ENCODE data around the gene ANKRD65. TPM values are rescaled to one million over a fixed set of nuclear protein-coding genes. Genes with fewer than 3 reads are reported as not detected.
"Not testable (repeated sequence)": the region's sequence is repeated elsewhere in the genome, so short reads cannot be mapped to it uniquely, and the experiment has no call there.

ANKRD65 gene
- polyA plus RNA-seq, 10 donors = 10.3 to 15.7 (median 14.3) TPM

DNA sequence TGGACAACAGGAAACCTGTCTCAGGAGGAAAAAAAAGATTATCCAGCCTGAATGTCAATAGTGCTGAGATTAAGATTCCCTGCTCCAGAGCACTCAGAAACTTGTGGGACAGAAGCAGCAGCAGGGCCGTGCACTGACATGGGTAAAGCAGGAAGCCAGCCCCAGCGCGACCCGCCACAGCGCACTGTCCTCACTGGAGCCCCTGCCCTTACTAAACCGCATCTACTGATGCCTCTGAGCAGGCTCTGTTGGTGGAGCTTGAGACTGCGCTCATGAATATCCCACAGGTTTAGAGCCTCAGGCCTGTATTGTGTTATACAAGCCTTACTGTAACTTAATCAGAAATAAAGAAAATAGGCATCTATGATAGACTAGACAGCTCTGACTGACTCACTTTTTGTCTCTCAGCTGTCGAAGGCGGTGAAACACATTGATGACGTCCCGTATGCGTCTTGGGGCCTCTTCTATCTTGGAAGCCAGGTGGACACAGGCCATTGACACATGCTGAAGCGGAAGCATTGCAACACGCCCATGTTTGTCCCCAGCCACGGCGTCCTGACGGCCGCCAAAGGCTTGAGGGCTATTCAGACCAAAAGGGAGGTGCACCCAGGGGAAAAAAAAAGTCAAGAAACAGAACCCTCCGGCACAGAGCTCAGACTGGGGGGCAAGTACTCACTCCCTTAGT lies 23.1 kb downstream of the ANKRD65 start:
- no peak for DNase-seq

DNA sequence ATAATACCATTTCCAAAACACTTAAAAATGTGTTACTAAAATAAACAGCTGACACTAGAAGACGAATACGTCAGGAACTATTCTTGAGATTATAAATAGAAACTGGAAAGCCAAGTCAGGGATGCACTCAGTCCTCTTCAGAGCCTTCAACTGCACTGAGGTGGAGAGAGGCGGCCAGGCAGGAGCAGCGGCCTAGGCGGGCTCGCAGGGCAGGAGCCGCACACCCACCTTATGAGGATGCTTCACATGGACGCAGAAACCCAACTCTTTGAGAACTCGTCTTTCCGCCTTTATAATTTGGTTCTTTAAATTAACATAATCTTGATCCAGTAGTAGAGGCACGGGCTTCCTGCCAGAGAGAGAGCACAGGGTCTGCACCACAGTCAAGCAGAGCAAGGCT lies 25.9 kb downstream of the ANKRD65 start:
- no peak for DNase-seq

DNA sequence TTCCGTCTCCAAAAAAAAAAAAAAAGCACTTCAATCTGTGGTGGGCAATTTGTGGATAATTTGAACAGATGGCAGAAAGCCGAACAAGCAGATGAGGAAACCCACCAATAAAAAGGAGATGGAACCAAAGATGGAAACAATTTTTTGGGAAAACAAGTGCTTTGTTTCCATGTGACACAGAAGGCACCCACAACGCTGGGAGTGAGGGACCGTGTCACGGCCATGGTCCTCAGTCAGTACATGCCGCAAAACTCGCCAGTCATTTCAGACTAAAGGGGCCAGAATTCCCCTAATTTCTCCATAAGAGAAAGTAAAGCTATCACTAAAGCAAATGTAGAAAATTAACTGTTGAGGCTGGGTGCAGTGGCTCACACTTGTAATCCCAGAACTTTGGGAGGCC lies 27.0 kb downstream of the ANKRD65 start:
- no peak for DNase-seq

DNA sequence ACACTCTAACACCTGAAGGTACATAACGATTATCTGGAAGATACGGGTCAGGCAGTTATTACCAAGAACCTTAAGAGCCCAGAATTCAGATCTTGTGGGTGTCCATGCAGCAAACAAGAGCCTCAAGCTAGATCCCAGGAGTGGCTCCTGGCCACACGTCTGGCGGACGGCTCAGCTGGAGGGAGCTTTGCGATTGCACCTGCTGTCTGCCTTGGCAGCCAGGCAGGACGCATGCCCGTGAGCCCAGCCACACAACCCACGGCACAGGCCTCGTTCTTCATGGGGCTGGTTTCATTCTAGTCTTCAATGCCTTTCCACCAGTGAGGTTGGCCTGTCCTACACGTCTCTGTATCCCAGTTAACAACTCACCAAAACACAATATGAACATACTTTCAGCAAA lies 27.6 kb downstream of the ANKRD65 start:
- DNase-seq = no peak

DNA sequence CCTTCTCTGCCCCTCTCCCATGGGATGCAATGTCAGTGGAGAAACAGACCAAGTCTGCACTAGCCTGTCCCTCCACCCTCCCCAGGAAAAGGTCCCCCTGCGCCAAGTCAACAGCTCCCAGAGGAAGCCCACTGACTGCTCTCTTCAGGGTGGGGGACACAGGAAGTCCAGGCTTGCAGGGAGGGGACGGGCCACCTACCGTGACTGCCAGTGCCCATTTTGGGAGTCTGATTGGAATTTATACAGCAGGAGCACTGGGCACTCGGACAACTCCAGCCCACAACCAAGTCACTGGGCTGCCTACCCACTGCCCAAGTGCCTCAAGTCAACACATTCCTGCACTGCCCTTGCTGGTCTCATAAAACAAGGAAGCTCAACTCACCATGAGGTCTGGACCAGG lies 28.1 kb downstream of the ANKRD65 start:
- DNase-seq = no peak

DNA sequence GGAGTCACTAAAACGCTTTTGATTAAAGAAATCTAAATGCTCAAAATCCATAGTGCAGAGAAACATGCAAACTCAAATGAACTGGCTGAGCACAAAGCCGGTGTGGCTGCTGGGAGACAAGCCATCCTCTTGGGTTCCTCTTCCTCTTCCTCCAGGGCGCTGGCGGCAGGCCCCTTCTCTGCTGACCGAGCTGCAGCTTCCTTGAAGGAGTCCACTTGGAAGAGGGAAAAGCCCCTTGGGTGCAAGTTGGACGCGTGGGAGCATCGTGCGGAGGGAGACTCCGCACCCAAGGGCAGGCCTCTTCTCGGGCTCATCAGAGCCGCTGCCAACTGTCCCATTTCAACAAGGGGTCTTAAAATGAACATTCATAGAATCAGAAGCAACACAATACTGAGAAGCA lies 29.9 kb downstream of the ANKRD65 start:
- DNase-seq = no peak

DNA sequence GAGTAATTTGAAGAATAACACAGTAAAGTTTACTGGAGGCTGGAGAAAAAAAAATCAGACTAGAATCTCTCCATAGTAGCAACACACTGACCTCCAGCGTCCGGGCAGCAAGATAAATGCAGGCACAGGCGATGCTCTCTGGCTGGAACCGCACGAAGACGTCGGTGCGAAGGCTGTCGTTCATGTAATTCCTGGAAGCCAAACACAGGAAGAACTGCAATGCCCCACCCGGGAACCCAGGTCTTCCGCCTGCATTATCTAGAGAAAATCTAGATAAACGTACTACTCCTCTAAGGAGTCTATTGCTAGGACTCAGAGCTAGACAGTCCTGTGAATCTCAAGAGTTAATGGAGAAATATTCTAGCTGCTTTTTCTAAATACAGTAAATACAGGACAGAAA lies 30.4 kb downstream of the ANKRD65 start:
- DNase-seq = no peak

DNA sequence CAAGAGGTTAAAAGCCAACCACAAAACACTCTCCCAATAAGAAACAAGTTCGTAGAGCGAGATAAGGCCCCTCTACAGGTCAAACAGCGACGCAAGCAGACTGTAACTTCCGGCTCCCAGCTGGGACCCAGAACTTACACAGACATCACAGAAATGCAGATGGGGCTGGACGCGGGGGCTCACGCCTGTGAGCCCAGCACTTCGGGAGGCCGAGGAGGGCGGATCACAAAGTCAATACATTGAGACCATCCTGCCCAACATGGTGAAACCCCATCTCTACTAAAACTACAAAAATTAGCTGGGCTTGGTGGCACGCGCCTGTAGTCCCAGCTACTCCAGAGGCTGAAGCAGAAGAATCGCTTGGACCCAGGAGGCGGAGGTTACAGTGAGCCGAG lies 33.0 kb downstream of the ANKRD65 start:
- DNase-seq = no peak

DNA sequence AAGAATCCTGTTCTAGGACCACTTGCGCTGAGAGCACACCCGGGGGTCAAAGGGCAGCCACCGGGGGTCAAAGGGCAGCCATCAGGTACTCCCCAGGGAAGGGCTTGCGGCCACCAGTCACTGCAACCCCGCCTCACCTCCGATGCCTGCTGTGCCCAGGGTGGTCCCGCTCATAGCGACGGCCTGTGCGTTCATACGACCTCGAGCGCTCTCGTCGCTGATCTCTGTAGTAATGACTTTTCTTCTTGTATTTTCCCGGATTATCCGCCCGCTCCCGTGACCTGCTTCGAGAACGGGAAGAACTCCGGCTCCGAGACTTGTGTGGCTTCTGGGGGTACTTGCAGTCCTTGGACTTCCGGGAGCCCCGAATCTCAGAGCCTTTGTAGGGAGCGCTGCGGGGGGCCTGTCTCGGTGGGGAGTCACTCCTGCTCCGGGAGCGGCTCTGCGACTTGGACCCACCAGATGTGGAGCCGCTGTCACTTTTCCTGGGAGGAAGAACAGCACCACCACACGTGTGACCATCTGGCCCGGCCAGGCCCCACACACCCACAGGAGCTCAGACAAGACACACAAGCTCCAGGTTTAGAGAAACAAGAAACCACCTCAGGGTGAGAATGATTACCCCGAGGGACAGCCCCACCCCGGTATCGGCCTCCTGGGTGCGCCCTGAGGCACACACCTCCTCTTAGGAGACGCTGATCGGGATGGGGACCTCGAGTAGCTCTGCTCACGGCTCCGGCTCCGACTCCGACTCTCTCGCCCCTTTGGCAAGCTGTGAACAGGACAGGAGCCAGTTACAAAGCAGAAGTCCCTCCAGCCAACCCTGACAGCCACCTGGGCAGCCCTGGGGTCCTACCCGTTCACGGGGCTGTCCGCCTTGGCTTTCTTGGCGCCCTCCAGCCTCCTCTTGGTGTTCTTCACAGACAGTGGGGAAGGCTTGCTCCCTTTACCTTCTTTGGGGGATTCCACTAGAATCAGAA lies 33.7 kb downstream of the ANKRD65 start:
- no peak for DNase-seq

DNA sequence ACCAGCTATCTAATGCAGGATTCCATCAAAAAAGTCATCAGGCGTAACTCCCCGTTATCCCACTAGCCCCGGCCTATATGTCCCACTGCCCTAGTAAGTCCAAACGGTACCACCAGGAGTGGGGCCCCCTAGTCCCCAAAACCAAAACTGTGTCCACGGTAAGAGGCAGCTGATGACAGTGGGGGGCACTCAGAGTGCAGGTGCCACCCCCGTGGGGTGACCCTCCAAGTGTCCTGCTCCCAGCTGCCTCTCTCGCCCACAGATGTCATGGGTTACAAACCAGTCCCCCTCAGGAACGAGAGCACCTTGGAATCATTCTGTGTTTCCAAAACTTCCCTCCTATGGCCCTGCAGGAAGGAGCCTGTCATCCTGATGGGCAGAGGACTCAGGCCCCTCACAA lies 35.1 kb downstream of the ANKRD65 start:
- DNase-seq = no peak

DNA sequence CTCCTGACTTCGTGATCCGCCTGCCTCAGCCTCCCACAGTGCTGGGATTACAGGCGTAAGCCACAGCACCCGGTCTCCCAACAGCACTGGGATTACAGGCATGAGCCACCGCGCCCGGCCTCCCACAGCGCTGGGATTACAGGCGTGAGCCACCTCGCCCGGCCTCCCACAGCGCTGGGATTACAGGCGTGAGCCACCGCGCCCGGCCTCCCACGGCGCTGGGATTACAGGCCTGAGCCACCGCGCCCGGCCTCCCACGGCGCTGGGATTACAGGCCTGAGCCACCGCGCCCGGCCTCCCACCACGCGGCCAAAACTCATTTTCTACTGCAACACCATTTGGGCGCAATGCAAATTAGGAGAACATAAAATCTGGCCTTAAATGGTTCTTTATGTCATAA lies 35.7 kb downstream of the ANKRD65 start:
- DNase-seq = not testable (repeated sequence)

DNA sequence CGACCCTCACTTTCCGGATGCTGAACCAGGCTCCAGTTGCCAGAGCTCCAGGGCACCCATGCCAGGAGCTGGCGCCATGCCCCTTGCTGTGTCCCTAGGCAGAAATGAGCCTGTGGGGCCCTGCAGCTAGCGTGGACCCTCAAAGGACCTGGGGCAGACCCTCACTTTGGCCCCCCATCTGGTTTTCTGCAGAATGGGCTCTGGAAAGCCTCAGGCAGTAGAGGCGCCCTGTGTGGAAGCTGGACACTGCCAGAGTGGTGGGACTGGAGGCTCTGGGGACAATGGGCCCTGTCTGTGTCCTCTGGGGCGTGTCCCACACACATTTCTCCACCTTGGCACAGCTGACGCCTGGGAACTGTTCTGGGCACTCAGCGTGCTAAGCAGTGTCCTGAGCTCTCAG lies 39.8 kb downstream of the ANKRD65 start:
- DNase-seq = no peak

DNA sequence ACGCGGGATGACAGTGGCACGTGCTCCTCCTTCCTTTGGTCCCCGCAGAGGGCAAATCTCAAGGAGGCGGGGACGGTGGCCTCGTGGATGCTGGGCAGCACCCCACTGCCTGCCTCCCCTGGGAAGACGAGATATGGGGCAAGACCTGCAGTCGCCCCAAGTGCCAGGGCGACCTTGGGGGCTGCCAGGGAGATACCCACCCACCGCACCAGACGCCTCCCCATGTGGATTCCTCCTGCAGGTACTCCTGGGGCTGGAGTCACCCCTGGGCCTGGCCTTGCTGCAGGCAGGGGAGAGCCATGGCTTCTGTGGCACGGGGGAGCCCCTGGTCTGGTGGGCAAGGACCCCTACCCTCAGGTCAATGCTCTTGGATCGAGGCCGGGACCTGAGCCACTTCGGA lies 40.2 kb downstream of the ANKRD65 start:
- DNase-seq = no peak

DNA sequence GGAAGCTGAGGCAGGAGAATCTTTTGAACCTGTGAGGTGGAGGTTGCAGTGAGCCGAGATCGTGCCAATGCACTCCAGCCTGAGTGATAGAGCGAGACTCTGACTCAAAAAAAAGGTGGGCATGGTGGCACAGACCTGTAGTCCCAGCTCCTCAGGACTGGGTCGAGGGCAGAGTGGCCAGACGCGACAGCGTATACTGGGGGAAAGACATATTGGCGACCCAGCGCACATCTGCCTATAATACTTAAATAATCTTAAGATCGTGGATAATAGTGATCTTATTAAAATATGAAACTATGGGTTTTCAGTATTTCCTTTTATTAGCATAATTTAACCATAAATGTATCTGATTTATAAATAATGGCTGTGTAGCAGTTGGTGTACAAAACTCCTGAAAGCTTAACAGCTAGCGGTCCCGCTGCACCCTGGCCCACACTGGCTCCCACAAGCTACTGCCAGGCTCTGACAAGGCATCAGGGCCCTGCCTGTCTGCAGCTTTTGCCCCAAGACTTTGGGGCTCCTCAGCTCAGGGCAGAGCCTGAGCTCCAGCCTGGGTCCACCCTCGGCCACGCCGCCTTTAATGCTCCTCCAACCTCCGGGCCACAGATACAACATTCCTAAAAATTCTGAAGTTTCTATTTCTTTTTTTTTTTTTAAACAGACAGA lies 43.4 kb downstream of the ANKRD65 start:
- no peak for DNase-seq

DNA sequence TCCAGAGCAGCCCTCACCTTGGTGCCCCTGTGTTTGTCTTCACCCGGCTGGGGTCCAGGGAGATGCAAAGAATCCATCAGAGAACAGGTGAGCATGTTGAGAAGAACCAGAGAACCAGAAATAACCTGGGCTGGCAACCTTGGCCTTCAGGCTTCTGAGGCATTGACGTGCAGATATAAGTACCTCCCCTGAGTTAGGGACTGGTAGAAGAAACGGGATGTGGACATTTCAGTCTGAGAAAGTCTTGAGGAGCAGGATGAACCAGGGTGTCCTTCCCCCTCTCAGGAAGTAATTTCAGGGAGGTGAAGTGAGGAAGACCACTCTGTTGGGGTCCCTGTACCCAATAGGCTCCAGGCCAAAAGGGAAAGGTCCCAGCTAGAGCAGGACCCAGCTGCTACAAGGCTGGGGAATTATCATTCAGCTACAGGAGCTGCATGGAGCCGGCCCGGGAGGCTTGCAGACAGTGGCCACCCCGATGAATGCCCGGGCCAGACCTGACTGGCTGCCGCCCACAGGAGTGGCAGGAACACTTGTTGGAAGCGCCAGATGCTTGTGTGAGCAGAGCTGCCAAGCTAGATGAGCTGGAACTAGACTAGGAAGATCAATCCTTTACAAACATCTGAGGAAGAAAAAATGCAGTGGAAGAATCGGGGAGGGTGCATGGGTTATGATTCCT lies 44.4 kb downstream of the ANKRD65 start:
- DNase-seq = no peak

DNA sequence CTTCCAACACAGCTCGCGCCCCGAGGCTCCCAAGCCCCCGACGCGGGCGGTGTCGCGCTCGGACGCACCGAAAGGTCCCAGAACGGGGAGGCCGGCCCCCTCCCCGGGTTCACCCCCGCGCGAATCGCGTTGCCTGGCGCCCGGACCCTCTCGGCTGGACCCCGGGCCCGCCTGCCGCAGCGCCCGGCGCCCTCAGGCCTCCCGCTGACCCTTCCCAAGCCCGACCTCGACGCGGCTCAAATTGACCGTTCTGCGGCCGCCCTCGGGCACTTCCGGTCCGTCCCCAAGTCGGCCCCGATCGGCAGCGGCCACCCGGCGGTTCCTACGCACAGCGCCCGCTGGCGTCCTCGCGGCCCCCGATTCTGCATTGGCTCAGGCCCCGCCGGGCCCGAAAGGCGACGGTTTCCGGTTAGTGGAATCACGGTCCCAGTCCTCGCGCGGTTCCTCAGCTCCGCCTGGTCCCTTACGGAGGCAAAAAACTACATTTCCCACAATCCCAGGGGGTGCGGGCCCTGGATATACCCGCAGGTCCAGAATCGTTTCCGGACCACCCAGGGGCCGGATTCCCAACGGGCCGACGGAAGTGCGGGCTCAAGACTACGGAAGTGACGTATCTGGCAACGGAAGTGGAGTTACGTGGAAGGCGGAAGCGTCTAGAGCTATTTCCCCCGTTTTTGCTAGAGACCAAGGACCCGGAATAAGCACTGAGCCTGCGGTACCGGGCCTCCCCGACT lies 46.0 kb downstream of the ANKRD65 start, which contains the start of gene AURKAIP1:
AURKAIP1 (minus strand) TSS at position 279 of the 734 bp plus-strand sequence. CDS start 451 bp downstream, outside the sequence.
- DNase-seq = peak; percentile 100

DNA sequence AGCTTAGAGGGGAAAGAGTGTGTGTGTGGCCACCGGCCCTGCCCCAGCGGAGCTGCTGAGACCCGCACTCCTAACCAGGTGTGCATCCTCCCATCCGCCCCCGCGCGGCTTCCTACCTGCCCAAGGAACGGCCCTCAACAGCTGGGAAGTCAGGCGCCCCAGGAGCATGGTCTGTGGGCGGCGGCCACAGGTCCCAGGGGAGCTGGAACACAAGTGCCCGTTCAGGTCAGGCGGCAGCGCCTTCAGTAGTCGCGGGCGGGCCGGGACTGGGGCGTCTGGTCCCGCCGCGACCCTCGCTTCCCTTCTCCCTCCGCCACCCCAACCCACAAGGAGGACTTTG lies 46.5 kb downstream of the ANKRD65 start:
- no peak for DNase-seq

DNA sequence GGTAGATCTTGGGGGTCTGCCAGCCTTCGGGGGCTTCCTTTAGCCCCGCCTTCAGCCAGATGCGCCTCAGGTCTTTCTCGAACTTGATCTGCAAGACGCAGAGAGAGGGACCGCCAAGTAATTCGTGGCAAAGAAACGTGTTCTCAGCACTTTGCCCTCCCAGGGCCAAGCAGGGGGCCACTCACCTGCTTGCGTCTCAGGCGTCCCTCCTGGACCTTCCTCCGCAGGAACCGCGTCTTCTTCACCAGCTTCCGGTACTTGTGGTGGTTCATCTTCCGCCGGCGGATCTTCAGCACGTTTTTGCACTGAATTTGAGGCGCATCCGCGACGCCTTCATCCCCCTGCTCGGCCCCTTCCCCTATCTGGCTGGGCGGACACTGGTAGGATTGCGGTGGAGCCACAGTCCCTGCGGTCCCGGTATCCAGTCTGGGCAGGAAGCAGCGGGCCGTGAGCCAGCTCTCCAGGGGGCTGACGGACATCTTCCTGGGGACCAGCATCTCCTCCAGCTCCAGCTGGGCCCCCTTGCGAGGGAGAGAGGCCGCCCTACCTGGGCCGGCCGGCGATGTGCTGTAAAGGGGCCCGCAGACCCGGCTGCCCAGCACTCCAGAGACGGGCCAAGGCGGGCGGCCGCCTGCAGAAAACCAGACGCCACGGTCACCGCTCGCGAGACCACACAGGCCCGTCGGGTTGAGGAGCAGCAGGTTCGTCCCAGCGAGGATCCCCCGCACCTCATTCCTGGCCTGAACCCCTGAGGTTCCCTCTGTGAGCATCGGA lies 47.1 kb downstream of the ANKRD65 start:
- no peak for DNase-seq

DNA sequence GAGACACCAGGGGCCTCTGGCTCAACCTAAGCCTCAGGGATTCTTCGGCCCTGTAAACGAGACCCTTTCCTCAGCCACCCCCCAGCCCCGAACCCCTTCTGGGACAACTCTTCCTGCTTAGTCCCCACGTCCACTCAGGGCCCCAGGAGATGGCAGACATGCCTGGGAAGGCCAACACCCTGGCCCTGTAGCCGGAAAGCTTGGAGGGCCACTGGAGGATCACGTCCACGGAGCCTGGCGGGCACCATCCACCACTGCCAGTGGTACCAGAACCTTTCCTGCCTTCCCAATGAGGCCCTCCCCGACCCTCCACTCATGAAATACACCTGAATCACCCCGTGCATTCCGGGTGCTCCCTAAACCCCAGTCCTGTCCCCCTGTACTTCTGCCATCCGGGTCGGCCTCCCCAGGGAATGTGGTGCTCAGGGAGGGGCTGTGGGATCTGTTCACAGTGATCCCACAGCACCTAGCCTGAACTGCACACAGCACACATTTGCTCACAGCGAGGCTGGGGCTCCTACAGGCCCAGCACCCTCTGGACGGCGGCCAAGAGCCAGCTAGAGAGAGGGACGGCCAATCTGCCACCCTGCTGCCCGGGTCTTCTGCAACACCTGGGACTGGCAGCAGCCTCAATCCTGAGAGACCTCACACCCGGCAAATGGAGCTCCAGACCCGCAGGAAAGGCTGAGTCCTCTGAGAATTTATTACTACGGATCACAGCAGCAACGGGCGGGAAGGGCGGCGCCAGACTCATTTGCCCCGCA lies 47.8 kb downstream of the ANKRD65 start:
- no peak for DNase-seq

Data from muscle of back (tissue), 11 donors.